K562 (cell line): Measurements from ENCODE around the gene TIGAR. TPM values are rescaled to one million over a fixed set of nuclear protein-coding genes. Genes with fewer than 3 reads are reported as not detected.

Experiments
- polyA plus RNA-seq, 8 experiments: library from polyadenylated mRNA; depleted of rRNA in 4 of 8; stranded (reverse) in 5 of 8; unstranded in 3 of 8; fragments of >200 nt; fragmentation: Nextera tagmentation in 2 of 8; fragmentation: Illumina TruSeq in 1 of 8; extraction: Ambion mirVana in 2 of 8; extraction: Trizol in 1 of 8; gene quantifications; 2 replicates each; pipeline versions ENCODE4 v1.2.1 to v1.2.3, GENCODE V29; 2011 to 2014; ENCODE audit warnings: inconsistent platforms in 1 of 8, missing spikeins in 1 of 8
- total RNA-seq, 7 experiments: library from RNA; depleted of rRNA in 6 of 7; stranded (reverse); fragments of >200 nt in 6 of 7; fragmentation: Illumina TruSeq in 2 of 7; extraction: Trizol in 2 of 7; gene quantifications; 2 replicates each; pipeline versions ENCODE4 v1.2.1 to v1.2.3, GENCODE V29; 2011 to 2021; ENCODE audit warnings: low replicate concordance in 1 of 7
- TF ChIP-seq, protein P1 (sequence below): fragments of 450-650 bp; IDR thresholded peaks from 2 replicates; pipeline ENCODE4 v1.6.1; 2016; ENCODE audit warnings: mild to moderate bottlenecking, moderate library complexity
- TF ChIP-seq, protein P2 (sequence below): fragments of 250-450 bp; sonication (Bioruptor Pico); IDR thresholded peaks from 2 replicates; pipeline ENCODE4 v1.4.0; 2020; ENCODE audit warnings: borderline replicate concordance

Gene TIGAR
- total and polyA plus RNA-seq, 9 of the 15 experiments (the other 6 are each of a cell fraction or from before 2014, with no cell fraction given) = 0.11 to 1.0 (median 0.53) TPM; not detected in 2

DNA sequence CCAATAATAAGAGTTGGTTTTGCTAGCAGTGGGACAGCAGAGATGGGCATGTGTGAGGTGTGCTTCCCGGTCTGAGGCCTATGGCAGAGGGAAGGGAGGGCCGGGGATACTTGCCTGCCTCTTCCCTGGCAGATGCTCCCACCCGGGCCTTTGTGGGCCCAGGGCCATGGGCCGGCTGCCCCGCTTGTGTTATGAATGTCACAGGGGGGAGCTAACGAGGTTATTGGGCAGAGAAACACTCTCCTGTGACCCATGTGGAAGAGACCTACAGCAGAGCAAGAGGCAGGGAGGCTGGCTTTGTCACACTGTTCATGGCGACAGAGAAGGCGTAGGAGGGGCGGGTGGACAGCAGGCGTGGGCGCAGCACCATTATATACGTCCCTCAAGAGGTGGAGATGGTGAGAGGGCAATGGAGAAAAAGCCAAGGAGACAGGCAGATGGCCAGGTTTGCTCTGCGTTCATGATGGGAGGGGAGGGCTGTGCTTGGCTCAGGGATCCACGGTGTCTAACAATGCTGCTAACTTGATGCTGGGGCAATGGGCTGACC, 34.2 kb upstream of the TIGAR start (continued):
- TF ChIP-seq, protein P1, sequence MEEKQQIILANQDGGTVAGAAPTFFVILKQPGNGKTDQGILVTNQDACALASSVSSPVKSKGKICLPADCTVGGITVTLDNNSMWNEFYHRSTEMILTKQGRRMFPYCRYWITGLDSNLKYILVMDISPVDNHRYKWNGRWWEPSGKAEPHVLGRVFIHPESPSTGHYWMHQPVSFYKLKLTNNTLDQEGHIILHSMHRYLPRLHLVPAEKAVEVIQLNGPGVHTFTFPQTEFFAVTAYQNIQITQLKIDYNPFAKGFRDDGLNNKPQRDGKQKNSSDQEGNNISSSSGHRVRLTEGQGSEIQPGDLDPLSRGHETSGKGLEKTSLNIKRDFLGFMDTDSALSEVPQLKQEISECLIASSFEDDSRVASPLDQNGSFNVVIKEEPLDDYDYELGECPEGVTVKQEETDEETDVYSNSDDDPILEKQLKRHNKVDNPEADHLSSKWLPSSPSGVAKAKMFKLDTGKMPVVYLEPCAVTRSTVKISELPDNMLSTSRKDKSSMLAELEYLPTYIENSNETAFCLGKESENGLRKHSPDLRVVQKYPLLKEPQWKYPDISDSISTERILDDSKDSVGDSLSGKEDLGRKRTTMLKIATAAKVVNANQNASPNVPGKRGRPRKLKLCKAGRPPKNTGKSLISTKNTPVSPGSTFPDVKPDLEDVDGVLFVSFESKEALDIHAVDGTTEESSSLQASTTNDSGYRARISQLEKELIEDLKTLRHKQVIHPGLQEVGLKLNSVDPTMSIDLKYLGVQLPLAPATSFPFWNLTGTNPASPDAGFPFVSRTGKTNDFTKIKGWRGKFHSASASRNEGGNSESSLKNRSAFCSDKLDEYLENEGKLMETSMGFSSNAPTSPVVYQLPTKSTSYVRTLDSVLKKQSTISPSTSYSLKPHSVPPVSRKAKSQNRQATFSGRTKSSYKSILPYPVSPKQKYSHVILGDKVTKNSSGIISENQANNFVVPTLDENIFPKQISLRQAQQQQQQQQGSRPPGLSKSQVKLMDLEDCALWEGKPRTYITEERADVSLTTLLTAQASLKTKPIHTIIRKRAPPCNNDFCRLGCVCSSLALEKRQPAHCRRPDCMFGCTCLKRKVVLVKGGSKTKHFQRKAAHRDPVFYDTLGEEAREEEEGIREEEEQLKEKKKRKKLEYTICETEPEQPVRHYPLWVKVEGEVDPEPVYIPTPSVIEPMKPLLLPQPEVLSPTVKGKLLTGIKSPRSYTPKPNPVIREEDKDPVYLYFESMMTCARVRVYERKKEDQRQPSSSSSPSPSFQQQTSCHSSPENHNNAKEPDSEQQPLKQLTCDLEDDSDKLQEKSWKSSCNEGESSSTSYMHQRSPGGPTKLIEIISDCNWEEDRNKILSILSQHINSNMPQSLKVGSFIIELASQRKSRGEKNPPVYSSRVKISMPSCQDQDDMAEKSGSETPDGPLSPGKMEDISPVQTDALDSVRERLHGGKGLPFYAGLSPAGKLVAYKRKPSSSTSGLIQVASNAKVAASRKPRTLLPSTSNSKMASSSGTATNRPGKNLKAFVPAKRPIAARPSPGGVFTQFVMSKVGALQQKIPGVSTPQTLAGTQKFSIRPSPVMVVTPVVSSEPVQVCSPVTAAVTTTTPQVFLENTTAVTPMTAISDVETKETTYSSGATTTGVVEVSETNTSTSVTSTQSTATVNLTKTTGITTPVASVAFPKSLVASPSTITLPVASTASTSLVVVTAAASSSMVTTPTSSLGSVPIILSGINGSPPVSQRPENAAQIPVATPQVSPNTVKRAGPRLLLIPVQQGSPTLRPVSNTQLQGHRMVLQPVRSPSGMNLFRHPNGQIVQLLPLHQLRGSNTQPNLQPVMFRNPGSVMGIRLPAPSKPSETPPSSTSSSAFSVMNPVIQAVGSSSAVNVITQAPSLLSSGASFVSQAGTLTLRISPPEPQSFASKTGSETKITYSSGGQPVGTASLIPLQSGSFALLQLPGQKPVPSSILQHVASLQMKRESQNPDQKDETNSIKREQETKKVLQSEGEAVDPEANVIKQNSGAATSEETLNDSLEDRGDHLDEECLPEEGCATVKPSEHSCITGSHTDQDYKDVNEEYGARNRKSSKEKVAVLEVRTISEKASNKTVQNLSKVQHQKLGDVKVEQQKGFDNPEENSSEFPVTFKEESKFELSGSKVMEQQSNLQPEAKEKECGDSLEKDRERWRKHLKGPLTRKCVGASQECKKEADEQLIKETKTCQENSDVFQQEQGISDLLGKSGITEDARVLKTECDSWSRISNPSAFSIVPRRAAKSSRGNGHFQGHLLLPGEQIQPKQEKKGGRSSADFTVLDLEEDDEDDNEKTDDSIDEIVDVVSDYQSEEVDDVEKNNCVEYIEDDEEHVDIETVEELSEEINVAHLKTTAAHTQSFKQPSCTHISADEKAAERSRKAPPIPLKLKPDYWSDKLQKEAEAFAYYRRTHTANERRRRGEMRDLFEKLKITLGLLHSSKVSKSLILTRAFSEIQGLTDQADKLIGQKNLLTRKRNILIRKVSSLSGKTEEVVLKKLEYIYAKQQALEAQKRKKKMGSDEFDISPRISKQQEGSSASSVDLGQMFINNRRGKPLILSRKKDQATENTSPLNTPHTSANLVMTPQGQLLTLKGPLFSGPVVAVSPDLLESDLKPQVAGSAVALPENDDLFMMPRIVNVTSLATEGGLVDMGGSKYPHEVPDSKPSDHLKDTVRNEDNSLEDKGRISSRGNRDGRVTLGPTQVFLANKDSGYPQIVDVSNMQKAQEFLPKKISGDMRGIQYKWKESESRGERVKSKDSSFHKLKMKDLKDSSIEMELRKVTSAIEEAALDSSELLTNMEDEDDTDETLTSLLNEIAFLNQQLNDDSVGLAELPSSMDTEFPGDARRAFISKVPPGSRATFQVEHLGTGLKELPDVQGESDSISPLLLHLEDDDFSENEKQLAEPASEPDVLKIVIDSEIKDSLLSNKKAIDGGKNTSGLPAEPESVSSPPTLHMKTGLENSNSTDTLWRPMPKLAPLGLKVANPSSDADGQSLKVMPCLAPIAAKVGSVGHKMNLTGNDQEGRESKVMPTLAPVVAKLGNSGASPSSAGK = no peak
- TF ChIP-seq, protein P2, sequence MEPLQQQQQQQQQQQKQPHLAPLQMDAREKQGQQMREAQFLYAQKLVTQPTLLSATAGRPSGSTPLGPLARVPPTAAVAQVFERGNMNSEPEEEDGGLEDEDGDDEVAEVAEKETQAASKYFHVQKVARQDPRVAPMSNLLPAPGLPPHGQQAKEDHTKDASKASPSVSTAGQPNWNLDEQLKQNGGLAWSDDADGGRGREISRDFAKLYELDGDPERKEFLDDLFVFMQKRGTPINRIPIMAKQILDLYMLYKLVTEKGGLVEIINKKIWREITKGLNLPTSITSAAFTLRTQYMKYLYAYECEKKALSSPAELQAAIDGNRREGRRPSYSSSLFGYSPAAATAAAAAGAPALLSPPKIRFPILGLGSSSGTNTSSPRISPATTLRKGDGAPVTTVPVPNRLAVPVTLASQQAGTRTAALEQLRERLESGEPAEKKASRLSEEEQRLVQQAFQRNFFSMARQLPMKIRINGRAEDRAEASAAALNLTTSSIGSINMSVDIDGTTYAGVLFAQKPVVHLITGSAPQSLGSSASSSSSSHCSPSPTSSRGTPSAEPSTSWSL (CRISPR knock-in tag) = no peak
